Measurements from ENCODE around the gene ABHD13.

ABHD13 gene

DNA sequence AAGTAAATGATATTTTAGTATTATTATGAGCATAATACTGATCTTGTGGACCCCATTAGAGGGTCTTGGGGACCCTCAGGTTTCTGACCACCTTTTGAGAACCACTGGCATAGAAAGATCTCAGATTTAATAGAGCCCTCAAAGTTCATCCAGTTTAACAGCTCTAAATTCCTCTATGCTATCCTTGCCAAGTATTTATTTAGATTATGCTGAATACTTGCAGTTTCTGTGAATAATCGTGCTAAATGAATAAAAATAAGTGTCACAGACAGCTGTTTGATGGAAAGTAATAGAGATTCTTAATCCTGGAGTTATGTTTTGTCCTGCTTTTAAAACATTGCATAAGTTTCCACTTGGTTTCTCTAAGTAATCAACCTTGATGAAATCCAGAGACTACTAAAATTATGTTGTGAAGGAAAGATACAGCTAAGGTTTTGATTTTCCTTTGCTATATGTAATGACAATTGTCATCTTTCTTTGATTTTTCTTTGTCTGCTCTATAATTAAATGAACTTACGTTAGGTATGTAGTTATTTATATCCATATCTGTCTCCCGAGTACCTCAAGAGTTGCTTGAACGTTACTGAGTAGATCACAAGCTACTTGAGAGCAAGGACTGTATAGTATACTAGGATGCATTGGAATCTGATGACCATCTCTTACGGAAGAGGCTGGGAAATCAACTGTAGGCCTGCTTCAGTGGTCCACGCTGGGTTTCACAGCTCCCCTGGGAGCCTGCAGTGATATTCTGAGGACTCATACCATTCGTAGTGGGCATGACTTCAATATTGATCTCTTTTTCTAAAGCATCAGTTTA lies 5.7 kb downstream of the ABHD13 start:
- H3K4me3 ChIP-seq (ENCODE audit: low read depth, low read length): no peak overlapping the region
- TF ChIP-seq CTCF (IDR thresholded peaks at IDR 0.05; ENCODE audit: borderline replicate concordance, insufficient read depth, low read depth, low read length): no peak

DNA sequence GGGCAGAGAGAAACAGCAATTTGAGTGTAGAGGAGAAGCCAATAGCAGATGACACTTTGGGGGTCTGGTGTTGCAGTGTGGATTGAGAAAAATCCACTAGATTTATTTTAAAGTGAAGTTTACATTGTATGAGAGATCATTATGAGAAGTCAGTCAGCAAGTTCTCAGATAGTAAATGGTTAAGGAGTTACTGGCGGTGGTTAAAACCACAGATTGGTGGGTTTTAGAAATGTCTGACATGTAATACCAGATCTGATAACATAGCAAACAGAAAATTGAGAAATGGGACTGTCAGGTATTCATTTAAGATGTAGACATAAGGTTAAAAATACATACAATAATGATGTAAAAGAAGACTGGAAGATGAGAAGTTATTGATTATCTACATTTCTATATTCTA lies 7.2 kb downstream of the ABHD13 start:
- no peak for TF ChIP-seq CTCF (IDR thresholded peaks at IDR 0.05; ENCODE audit: borderline replicate concordance, insufficient read depth, low read depth, low read length)
- no peak overlapping the region for H3K4me3 ChIP-seq (ENCODE audit: low read depth, low read length)

DNA sequence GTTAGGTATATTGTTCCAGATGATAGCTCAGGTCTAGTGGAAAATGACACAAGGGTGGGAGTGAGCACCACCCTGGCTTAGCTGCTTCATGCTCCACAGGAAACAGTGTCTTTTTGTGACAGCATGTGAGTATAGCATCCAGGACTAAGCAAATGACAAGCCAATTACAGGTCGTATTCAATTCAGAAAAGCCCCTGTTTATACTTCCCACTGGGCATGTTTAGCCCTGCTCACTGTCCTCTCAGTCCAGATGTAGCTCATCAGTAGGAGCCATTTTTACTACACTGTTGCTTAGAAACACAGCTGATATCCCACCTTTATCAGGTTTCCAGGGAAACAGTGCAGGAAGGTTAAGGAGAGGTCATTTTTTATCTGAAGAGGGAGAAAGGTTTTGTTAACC lies 8.0 kb downstream of the ABHD13 start:
- H3K4me3 ChIP-seq (ENCODE audit: low read depth, low read length): no peak overlapping the region
- TF ChIP-seq CTCF (IDR thresholded peaks at IDR 0.05; ENCODE audit: borderline replicate concordance, insufficient read depth, low read depth, low read length): no peak

- peak; percentile 25; the same call in 1 of the 2 replicates for TF ChIP-seq CTCF (IDR thresholded peaks at IDR 0.05; ENCODE audit: borderline replicate concordance, insufficient read depth, low read depth, low read length)
- no peak overlapping the region for H3K4me3 ChIP-seq (ENCODE audit: low read depth, low read length)
Observed at GRCh38 chr13:108227651-108228272, 9.6 kb downstream of the ABHD13 start.

DNA sequence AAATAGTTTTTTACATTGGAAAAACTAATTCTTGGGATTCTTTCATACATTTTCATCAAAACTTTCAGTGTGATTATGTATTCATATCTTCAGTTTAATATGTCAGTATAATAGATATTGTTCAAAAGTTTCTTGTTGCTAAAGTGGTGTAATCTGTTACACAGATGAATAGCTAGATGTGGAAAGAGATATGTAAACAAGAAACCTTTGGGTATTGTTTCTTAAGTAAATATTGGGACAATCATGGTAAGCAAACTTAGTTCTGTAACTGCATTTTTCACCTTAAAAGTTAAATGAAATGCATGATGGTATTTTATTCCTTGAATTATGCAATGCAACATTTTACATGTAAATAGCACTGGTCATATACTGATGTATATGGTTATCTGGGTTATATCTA lies 12.2 kb downstream of the ABHD13 start:
- H3K4me3 ChIP-seq (ENCODE audit: low read depth, low read length): no peak overlapping the region
- no peak for TF ChIP-seq CTCF (IDR thresholded peaks at IDR 0.05; ENCODE audit: borderline replicate concordance, insufficient read depth, low read depth, low read length)

DNA sequence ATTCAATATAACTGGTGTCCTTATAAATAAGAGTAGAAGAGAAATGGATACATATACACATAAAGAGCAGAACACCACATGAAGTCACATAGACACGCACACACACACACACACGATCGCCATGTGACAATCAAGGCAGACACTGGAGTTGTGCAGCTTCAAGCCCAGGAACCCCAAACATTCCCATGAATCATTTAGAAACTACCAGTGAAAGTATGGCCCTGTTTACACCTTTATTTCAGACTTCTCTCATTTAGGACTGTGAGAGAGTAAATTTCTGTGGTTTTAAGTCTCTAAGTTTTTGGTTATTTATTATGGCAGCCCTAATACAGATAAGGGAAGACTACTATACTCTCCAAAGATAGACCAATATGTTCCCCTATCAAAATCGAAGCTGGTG lies 31.0 kb downstream of the ABHD13 start:
- H3K4me3 ChIP-seq (ENCODE audit: low read depth, low read length): no peak overlapping the region
- no peak for TF ChIP-seq CTCF (IDR thresholded peaks at IDR 0.05; ENCODE audit: borderline replicate concordance, insufficient read depth, low read depth, low read length)

GRCh38 chr13:108257248-108257647 lies 39.1 kb downstream of the ABHD13 start:
- TF ChIP-seq CTCF (IDR thresholded peaks at IDR 0.05; ENCODE audit: borderline replicate concordance, insufficient read depth, low read depth, low read length): no peak
- H3K4me3 ChIP-seq (ENCODE audit: low read depth, low read length): no peak overlapping the region
